Head of caudate nucleus (tissue), 42 donors: ENCODE data around the gene MYL9.
"Not testable (repeated sequence)": the region's sequence is repeated elsewhere in the genome, so short reads cannot be mapped to it uniquely, and the experiment has no call there.

Experiments
- DNase-seq, 42 donors: peaks; one replicate each; pipeline versions ENCODE4 v3.0.0 to v3.0.0-alpha.2; 2020 to 2021; ENCODE audit warnings: mixed read lengths in 7 of 42
- intact Hi-C: fragments of 100-400 bp; cut with DNase I; formaldehyde crosslinking; loops from one replicate; pipeline ENCODE4 v1.15.0; 2022

The MYL9 gene

DNA sequence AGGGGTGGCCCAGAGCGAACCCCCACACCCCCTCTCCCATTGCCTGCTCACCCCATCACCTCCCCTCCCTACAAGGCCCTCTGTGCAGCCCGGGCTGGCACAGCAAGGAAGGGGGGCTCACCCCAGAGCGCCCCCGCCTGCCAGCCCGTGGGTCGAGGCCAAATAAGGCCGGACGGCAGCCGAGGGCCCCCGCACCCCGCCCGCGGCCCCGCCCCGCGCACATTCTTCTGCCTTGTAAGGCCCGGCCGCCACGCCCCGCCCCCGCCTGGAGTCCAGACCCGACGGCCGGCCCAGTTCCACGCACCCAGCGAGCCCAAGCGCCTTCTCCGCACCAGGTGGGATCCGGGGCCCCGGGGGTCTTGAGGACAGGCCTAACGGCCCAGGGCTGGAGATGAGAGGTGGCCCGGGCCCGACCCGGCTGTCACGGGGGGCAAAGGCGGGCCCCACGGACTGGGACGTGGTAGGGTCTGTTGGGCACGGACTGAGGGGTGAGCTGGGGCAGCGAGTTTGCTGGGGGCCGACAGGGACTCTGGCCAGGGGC is at the start of gene MYL9:
Gene MYL9, plus strand, starts transcription at position 293 of the 541 bp plus-strand sequence. CDS start 3,366 bp downstream, outside the sequence.
- intact Hi-C loops = no loop called here
- peak in 10 of 42 donors; percentile 13 to 58 (median 24) for DNase-seq

DNA sequence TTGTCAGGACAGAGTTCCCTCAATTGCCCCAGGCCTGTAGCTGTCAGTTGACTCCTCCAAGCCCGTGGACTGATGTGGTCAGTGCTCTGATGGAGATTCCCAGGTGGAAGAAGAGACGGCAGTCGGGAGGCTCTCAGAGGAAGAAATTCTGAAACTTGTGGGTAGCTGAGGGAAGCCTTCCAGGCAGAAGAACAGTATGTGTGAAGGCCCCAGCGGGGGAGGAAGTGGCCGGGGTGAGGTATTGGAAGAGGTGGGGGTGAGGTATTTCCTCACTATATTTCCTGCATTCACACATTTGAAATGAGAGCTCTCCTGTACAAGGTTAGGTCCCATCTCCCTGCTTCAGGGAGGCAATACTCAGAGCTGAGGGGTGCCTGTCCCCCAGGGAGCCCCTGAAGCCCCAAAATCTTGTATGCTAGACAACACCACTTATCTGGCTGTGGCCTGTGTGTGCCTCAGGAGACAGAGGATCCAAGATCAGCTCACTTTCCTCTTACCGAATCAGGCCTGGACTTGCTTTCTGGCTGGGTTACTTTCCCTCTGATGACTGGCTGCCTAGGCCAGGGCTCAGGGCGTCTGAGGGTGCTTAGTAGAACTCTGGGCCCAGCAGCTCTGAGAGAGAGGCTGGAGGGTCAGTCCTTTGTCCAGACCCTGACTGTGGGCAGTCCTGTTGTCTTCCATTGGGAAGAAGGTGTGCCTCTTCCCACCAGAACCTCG is 49.3 kb upstream of the MYL9 start:
- no peak for DNase-seq
- intact Hi-C loops = no loop called here

DNA sequence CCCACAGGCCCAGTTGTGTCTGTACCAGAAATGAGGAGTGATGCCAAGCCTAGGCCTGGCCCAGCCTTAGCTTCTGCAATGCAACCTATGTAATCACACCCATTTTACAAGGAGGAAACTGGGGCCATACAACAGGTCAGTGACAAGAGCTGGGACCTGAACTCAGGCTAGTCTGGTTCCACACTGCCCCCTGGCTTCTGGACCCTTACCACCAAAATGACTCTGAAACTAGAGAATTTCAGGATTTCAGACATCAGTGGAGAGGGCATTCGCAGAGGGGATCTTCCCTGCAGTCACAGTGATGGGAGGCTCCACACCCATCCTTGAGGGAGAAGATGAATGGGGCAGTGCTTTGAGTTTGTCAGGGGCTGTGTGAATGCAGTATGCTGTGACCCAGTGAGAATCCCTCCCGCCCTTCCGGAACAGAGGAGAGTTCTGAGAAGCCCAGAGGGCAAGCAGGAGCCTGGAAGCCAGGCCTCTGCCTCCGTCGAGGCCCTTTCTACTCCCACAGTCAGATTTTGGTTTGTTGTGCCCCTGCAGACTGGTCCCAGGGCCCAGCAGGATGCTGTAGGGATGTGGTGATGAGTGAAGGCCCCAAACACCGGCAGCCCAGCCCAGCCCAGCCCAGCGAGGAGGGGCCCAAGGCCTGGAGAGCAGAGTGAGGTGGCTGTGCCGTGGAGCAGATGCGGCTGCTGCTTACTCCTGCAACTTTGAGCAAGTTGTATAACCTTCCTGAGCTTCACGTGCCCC is 48.1 kb upstream of the MYL9 start:
- DNase-seq = peak in 6 of 42 donors; percentile 38 to 72 (median 48)
- intact Hi-C loops = no loop called here

DNA sequence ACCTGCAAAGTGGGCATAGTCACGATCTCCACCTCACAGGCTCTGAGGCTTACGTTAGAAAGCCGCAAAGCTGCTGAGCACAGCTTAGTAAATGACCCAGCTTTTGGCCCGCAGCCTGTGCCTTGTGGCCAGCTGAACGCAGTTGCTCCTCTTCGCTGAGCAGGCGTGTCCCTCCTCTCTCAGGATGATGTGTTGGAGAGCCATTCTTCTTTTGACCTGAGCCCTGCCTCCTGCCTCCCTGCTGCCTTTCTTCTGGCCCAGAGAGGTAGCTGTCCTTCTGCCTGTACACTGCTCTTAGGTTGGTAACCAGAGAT is 47.6 kb upstream of the MYL9 start:
- peak in 29 of 42 donors; percentile 24 to 76 (median 50) for DNase-seq
- intact Hi-C loops = no loop called here

DNA sequence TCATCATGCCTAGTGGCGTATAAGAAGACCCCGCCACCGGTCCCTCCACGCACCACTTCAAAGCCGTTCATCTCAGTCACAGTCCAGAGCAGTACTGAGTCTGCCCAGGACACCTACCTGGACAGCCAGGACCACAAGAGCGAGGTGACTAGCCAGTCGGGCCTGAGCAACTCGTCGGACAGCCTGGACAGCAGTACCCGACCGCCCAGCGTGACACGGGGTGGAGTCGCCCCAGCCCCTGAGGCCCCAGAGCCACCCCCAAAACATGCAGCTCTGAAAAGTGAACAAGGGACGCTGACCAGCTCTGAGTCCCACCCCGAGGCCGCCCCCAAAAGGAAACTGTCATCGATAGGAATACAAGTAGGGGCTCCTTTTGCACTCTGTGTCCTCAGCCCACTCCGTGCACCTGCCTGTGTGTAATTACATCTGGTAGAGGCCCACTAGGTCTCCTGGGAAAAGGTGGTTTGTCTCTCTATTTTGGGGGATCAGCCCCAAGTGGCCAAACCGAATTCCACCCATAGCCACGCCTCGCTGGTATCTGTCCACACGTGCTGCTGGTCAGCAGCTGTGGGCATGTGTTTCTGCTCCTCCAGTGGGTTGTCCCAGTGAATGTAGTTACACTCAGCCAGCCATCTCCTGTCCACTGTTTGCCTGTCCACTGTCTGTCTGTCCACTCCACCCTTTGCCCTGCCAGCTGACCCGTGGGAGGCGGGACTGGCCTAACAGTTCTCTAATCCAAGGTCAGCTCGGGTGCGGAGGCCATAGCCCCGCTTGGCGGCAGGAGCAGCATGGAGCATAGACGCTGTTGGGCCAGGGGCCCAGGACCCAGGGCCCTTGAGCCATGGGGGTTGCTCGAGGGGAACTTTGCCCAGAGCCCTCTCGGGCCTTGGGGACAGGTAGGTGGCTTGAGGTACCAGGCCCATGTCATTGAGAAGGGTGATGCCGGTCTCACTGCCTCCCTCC is 44.3 kb upstream of the MYL9 start:
- intact Hi-C loops = no loop called here
- DNase-seq = no peak

DNA sequence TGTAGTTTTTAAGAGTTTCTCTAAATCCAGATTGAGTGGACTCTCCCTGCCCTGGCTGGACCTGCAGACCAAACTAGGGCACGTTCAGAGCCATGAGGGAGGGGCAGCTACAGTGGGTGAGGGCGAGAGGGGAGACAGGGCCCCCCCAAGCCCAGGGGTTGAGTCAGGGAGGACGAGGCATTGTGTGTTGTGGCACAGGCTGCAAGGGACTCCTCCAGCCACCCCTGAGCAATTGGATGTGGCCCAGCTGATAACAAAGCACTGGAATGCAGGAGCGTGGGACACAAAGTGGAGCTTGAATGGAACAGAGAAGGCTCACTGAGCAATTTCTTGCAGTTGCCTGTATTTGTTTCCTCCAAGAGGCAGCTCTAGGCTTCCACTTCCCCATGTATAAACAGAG is 43.5 kb upstream of the MYL9 start:
- intact Hi-C loops = no loop called here
- no peak for DNase-seq

DNA sequence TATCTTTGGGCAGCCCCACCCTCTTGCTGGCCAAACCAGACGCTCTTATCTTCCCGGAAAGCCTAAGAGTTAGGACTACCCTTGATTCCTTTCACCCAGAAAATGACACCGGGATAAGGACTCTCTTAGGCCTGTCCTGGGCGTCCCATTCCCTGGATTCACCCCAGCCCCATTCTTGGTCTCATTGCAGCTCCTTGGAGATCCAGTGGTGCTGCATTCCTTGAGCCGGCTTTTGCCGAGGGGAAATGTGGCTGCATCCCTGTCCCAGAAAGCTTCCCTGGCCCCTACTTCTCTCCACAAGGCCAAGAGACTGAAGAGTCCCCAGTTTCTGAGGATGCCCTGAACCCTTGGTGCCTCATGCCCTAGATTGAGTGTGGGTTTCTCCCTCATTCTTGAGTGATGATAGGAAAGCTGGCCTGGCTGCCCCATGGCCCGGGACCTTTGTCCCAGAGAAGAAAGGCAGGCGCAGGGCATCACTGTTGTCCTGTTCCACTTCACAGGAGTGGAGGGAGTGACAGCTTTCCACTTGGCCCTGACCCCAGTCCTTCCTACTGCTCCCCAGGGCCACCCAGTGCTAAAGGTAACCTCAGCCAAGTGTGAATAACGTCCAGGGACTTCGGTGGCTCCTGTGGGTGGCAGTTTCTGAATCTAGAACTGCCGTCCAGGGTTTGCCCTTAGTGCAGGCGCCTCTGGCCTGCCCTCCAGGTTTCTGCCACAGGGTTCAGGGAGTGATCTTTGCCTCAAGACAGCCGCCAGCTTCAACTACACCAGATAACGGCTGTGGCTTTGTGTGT is 42.7 kb upstream of the MYL9 start:
- no peak for DNase-seq
- intact Hi-C loops = no loop called here

DNA sequence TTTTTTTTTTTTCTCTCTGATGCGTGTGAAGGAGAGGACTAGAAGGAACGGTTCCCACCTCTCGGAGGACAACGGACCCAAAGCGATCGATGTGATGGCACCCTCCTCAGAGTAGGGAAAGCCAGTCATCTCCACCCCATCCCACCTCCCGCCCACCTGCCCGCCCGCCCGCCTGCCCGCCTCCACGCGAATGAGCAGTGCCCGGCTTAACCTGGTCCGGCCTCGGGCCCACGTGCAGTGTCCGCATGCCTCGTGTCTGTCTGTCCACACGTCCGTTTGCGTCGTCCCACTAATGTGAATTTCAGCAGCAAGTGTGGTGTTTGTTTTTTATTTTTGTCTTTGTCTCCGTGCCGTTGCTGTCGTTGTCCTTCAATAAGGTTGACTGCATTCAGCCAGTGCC is 42.1 kb upstream of the MYL9 start:
- intact Hi-C loops = no loop called here

DNA sequence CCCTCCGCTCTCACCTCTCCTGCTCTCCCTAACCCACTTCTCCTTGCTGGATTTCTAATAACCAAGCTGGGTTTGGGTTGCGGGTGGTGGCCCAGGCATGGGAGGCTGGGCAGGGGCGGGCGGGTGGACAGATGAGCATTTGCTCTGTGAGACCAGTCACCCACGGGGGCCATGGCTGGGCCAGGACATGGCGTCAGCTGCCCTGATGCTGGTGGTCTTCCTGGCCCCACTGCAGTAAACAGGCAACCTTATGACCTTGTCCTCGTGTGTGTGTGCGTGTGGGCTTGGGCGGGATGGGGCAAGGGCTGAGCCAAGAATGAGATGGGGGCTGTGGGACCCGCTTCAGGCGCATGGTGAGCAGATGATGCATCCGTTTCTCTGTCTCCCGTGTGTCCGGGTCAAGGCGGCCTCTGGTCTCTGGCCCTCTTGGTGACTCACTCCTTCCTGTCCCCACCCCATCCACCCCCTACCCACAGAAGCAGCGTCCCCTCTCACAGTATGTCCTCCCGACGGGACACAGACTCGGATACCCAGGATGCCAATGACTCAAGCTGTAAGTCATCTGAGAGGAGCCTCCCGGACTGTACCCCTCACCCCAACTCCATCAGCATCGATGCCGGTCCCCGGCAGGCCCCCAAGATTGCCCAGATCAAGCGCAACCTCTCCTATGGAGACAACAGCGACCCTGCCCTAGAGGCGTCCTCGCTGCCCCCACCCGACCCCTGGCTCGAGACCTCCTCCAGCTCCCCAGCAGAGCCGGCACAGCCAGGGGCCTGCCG is 41.4 kb upstream of the MYL9 start:
- intact Hi-C loops = no loop called here
- no peak for DNase-seq

More for the DNA sequence above, 42.1 kb upstream of the MYL9 start:
- no peak for DNase-seq

DNA sequence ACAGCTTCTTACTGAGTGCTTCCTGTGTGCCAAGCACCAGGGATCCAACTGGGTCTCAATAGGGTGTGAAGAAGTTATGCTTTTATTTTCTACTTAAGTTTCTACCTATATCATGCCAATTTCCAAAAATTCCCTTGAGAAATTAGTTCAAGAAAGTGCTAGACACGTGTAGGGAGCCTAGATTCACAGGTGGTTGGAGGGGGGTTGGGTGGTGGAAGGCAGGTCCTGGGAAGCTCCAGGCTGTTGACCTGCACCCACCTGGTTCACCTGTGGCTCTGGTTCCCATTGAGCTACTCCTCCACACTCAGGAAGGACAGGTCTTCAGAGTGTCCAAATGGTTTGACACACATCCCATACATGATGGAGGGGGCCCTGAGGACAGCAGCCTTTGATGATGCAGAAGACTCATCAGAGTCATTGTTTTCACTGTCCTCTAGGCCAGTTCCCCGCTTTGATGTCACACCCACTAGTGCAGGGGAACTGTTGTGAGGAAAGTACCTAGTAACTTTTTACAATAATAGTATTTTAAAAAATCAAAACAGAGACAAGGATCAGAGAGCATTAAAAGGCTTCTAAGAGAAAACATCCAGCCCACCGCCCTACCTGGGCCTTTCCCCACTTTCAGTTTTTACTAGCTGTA is 39.8 kb upstream of the MYL9 start:
- DNase-seq = no peak

DNA sequence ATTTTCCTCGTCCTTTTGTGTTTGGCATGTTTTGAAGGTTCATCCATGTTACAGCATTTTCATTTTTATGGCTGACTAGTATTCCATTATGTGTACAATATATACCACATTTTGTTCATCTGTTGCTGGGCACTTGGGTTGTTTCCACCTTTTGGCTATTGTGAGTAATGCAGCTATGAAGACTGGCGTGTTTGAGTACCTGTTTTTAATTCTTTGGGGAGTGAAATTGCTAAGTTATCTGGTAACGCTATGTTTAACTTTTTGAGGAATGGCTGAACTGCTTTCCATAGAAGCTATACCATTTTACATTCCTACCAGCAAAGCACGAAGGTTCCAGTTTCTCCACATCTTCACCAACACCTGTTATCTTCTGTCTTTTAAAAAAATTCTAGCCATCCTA is 37.0 kb upstream of the MYL9 start:
- DNase-seq = no peak
- intact Hi-C loops = no loop called here

More for the DNA sequence above, 39.8 kb upstream of the MYL9 start:
- intact Hi-C loops = no loop called here

DNA sequence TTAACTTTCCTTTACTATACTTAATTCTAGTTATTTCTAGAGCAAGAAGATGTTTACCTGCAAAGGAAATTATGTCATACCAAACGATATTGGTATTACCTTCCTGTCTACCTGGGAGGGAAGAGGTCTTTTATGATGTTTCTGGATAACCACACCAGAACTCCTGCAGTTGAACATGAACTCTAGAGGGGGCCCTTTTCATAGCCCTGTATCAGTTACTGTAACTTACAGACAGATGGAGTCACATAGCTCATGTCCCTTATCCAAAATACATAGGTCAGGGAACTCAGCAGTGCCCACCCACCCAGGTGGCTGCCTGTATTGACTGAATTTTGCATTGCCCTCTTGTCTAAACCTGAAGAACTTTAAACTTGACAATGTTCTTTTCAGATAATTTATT is 35.1 kb upstream of the MYL9 start:
- intact Hi-C loops = no loop called here
- no peak for DNase-seq

DNA sequence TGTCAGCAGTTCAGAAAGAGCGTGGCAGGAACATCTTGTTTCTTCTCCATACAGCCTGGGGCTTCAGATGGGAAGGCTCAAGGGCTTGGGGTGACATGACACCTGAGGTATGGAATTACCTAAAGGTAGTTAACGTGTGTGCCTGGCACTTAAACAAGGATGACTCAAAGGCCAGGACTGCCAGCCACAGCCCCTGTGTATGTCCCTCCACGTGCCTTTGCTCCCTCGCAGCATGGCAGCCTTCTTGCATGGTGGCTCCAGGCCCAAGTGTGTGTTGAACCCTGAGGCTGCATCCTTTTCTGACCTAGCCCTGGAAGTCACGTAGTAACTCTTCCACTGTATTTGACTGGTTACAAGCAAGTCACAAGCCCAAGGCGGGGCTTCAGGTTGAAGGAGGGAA is 33.6 kb upstream of the MYL9 start:
- DNase-seq = no peak
- intact Hi-C loops = no loop called here

DNA sequence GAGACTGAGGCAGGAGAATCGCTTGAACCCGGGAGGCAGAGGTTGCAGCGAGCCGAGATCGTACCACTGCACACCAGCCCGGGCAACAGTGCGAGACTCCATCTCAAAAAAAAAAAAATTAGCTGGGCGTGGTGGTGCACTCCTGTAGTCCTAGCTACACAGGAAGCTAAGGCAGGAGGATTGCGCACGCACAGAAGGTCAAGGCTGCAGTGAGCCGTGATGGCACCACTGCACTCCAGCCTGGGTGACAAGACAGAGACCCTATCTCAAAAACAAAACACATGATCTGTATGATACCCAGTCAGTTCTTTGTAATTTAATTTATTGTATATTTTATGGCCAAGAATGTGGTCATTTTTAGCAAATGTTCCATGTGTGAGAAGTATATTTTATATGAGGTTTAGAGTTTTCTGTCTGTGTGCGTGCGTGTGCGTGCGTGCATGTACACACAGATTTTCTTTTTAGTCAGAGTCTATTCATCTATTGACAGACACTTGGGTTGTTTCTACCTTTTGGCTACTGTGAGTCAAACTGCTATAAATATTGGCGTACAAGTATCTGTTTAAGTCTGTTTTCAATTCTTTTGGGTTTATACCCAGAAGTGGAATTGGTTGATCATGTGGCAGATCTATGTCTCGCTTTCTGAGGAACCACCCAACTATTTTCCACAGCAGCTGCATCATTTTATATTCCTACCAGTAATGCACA is 22.2 kb upstream of the MYL9 start:
- peak in 1 of 42 donors; percentile 5 for DNase-seq
- intact Hi-C loops = no loop called here

DNA sequence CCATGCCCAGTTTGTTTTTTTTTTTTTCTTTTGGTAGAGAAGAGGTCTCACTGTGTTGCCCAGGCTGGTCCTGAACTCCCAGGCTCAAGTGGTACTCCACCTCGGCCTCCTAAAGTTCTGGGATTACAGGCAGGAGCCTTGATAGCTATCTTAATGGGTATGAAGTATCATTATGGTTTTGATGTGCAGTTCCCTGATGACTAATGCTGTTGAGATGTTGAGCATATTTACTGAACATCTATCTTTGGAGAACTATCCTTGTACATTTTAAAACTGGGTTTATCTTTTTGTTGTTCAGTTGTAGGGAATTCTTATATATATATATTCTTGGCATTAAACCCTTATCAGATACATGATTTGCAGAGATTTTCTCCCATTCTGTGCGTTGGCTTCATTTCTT is 21.4 kb upstream of the MYL9 start:
- intact Hi-C loops = no loop called here
- DNase-seq = no peak

DNA sequence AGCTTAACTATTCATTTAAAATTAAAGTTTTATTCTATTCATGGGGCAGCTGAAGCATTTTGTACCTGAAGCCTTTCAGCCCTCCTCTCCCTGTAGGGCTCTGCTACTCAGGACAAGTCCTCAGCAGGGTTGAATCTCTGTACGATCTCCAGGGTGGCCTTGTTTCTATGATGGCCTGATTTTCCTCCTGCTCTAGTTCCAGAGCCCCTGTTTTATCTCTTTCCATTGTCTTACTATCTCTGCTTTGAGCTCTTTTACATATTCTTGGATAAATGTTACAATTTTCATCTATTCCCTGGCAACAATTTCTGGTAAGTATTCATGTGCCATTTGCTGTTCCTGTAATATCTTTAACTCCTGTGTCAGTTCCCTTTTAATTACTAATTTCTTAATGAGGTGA is 19.8 kb upstream of the MYL9 start:
- DNase-seq = peak in 1 of 42 donors; percentile 7
- intact Hi-C loops = no loop called here

DNA sequence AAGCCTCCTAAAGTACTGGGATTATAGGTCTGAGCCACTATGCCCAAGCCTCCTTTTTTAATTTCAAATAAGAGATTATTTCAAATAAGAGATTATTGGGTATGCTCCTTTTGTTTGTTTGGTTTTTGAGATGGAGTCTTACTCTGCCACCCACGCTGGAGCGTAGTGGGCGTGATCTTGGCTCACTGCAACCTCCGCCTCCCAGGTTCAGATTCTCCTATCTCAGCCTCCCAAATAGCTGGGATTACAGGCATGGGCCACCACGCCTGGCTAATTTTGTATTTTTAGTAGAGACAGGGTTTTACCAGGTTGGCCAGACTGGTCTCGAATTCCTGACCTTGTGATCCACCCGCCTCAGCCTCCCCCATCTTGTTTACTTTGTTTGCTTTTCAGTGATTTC is 18.9 kb upstream of the MYL9 start:
- DNase-seq = peak in 1 of 42 donors; percentile 22
- intact Hi-C loops = not testable (repeated sequence)
